Measurements from ENCODE around the gene SRRM4. TPM values are rescaled to one million over a fixed set of nuclear protein-coding genes. Genes with fewer than 3 reads are reported as not detected.

Gene SRRM4
- total RNA-seq, 1 experiment from 2014 or later = 1.4 TPM

DNA sequence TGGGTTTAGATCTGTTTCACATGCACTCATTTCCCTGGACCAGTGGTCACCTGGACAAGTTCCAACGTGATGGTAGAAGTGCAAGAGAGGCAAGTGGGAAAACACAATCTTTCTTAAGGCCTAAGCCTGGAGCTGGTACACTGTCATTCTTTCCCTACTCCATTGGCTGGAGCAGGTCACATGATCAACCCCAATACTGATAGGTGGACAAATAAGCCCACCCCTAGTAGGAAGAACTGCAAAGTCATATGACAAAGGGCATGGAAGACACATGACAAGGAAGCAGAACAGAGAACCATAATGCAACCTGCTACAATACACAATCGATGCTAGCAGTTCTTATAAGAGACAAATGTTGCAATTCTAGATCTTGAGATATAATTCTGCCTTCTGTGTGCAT, 66.3 kb downstream of the SRRM4 start:
- Histone ChIP-seq H3K4me1 (ENCODE audit: insufficient read depth, low read length) (no peaks in the 10 kb centered on the region), H3T11ph (ENCODE audit: low read length) (no peak overlapping the region), H3K79me2 (ENCODE audit: insufficient read depth, low read length) (no peaks in the 10 kb centered on the region), H2BK5ac (ENCODE audit: insufficient read length, low read length) (no peak overlapping the region), H3K9ac (ENCODE audit: extremely low read depth, insufficient read length, low read length) (no peak overlapping the region), H3K18ac (ENCODE audit: insufficient read length, low read depth, low read length) (no peak overlapping the region), H2BK120ac (ENCODE audit: low read depth, low read length, poor library complexity, severe bottlenecking) (no peak overlapping the region), H3K27me3 (ENCODE audit: insufficient read depth, low read length) (no peaks in the 10 kb centered on the region), H2AK5ac (ENCODE audit: insufficient read length, low read length) (no peak overlapping the region), H2BK15ac (ENCODE audit: low read depth, low read length) (no peak overlapping the region), H3K27ac (ENCODE audit: insufficient read length, low read depth, low read length) (no peak overlapping the region), H3K4me2 (ENCODE audit: insufficient read depth, insufficient read length, low read length) (no peak overlapping the region), H3K23me2 (ENCODE audit: insufficient read length, low read depth, low read length, poor library complexity, severe bottlenecking) (no peaks in the 10 kb centered on the region), H4K20me1 (ENCODE audit: control insufficient read depth, insufficient read depth, insufficient read length) (no peaks in the 10 kb centered on the region), H3K4ac (ENCODE audit: low read depth, low read length) (no peak overlapping the region), H3K56ac (ENCODE audit: insufficient read length, low read depth, low read length) (no peak overlapping the region), H4K8ac (replicated peaks; ENCODE audit: insufficient read length, low read depth, low read length) (no peak overlapping the region), H3K23ac (ENCODE audit: insufficient read length, low read depth, low read length) (no peak overlapping the region), H3K79me1 (ENCODE audit: insufficient read depth, low read depth, low read length, poor library complexity, severe bottlenecking) (no peaks in the 10 kb centered on the region), H2BK12ac (ENCODE audit: insufficient read length, low read depth, low read length) (no peak overlapping the region), H4K91ac (ENCODE audit: insufficient read length, low read depth, low read length) (no peak overlapping the region), H2AFZ (ENCODE audit: low read length) (no peak overlapping the region), H3K9me3 (ENCODE audit: control insufficient read depth, low read depth, low read length) (no peaks in the 10 kb centered on the region), H2BK20ac (ENCODE audit: low read depth, low read length, poor library complexity, severe bottlenecking) (no peak overlapping the region), H4K5ac (ENCODE audit: insufficient read length, low read depth, low read length) (no peak overlapping the region), H3K14ac (ENCODE audit: insufficient read depth, low read length) (no peak overlapping the region)
- Mint-ChIP-seq H3K9me3 (peaks cover 0 to 2% of the 10 kb centered on the region in 2 experiments; a peak in 1 of 5 replicates), H3K27me3 (ENCODE audit: low read depth) (no peaks in the 10 kb centered on the region; the same call in 1 of the 2 replicates), H3K36me3 (ENCODE audit: insufficient read depth in 1 of 3, low read depth in 3 of 3) (peaks cover 0 to 4% (median 0%) of the 10 kb centered on the region in 3 experiments; a peak in 1 of 7 replicates), H3K4me3 (no peak overlapping the region), H3K27ac (no peak overlapping the region), H3K4me1 (peaks cover 2 to 18% of the 10 kb centered on the region in 2 experiments; a peak in 2 of 4 replicates)
- DNase-seq = no peak
- no CpG with 5 or more reads among the region's 2 CpGs for WGBS (ENCODE audit: extremely low coverage, insufficient read length, low lambda C conversion rate)
- TF ChIP-seq, protein P1, sequence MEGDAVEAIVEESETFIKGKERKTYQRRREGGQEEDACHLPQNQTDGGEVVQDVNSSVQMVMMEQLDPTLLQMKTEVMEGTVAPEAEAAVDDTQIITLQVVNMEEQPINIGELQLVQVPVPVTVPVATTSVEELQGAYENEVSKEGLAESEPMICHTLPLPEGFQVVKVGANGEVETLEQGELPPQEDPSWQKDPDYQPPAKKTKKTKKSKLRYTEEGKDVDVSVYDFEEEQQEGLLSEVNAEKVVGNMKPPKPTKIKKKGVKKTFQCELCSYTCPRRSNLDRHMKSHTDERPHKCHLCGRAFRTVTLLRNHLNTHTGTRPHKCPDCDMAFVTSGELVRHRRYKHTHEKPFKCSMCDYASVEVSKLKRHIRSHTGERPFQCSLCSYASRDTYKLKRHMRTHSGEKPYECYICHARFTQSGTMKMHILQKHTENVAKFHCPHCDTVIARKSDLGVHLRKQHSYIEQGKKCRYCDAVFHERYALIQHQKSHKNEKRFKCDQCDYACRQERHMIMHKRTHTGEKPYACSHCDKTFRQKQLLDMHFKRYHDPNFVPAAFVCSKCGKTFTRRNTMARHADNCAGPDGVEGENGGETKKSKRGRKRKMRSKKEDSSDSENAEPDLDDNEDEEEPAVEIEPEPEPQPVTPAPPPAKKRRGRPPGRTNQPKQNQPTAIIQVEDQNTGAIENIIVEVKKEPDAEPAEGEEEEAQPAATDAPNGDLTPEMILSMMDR (conservative IDR thresholded peaks at IDR 0.05) = no peak

Measured in H9 (cell line).